Gastrocnemius medialis (tissue), 4 donors: ENCODE measurements around the gene THRB. TPM values are rescaled to one million over a fixed set of nuclear protein-coding genes. Genes with fewer than 3 reads are reported as not detected.

Source experiments
- ATAC-seq, 2 donors: fragments of 150-250 bp; one replicate each; pipeline ENCODE4 v1.9.1; 2016
- DNase-seq, 2 donors: peaks; one replicate each; pipeline ENCODE4 v3.0.0-alpha.2; 2019
- H3K27ac ChIP-seq, 4 donors: fragments of 200-600 bp; sonication (generic); 1 replicate in 1 of 4; 2 replicates in 3 of 4; pipeline ENCODE4 v1.5.1; 2016 to 2018; ENCODE audit warnings: mild to moderate bottlenecking in 2 of 4, moderate library complexity in 1 of 4
- H3K27me3 ChIP-seq, 3 donors: fragments of 200-600 bp; sonication (generic) in 2 of 3; 1 replicate in 1 of 3; 2 replicates in 2 of 3; pipeline versions ENCODE4 v1.5.1 to v1.6.0; 2016 to 2019; ENCODE audit warnings: mild to moderate bottlenecking in 1 of 3, moderate library complexity in 1 of 3
- H3K36me3 ChIP-seq, 2 donors: fragments of 200-600 bp; sonication (generic) in 1 of 2; one replicate each; pipeline ENCODE4 v1.5.1; 2017 to 2018
- H3K4me1 ChIP-seq, 2 donors: fragments of 200-600 bp; sonication (generic) in 1 of 2; one replicate each; pipeline ENCODE4 v1.5.1; 2016 to 2017; ENCODE audit warnings: mild to moderate bottlenecking in 2 of 2
- H3K4me3 ChIP-seq, 4 donors: fragments of 200-600 bp; sonication (generic) in 3 of 4; 1 replicate in 1 of 4; 2 replicates in 3 of 4; pipeline ENCODE4 v1.5.1; 2016 to 2019; ENCODE audit warnings: mild to moderate bottlenecking in 2 of 4
- H3K9me3 ChIP-seq, 3 donors: fragments of 200-600 bp; sonication (generic) in 2 of 3; 1 replicate in 1 of 3; 2 replicates in 2 of 3; pipeline ENCODE4 v1.5.1; 2016 to 2019
- POLR2A ChIP-seq, 2 donors: fragments of 450-650 bp; IDR thresholded peaks; one replicate each; pipeline ENCODE4 v1.6.1; 2017; ENCODE audit warnings: antibody characterized with exemption in 2 of 2, mild to moderate bottlenecking in 2 of 2, moderate library complexity in 2 of 2
- in situ Hi-C, 4 donors: fragments of 200-750 bp; cut with MboI; loops; one replicate each; pipeline versions ENCODE4 v1.15.0 to v1.8.0; 2017; ENCODE audit warnings: low sequenced_read_pairs in 4 of 4
- intact Hi-C: fragments of 100-400 bp; cut with DNase I; formaldehyde crosslinking; loops from one replicate; pipeline ENCODE4 v1.15.1; 2023; ENCODE audit warnings: low total_unique reads
- microRNA counts, 2 donors: library from miRNA; unstranded; fragments of <30 nt; microRNA quantifications; one replicate each; lab custom pipeline; 2016
- microRNA-seq, 2 donors: library from miRNA; unstranded; fragments of <30 nt; microRNA quantifications; one replicate each; pipeline ENCODE4, GENCODE V29; 2016; ENCODE audit warnings: borderline replicate concordance in 2 of 2
- total RNA-seq, 4 donors: library from RNA; depleted of rRNA; stranded (reverse); fragments of >200 nt; gene quantifications; one replicate each; pipeline versions ENCODE4 v1.1.0 to v1.2.3, GENCODE V29; 2016
- TF ChIP-seq, protein P1 (sequence below), 5 experiments: fragments of 450-650 bp in 3 of 5; fragments of 200-600 bp in 2 of 5; sonication (generic) in 2 of 5; IDR thresholded peaks in 4 of 5; conservative IDR thresholded peaks in 1 of 5; 1 replicate in 4 of 5; 2 replicates in 1 of 5; pipeline ENCODE4 v1.5.1; 2016 to 2019; ENCODE audit warnings: antibody characterized with exemption in 5 of 5, mild to moderate bottlenecking in 3 of 5, moderate library complexity in 3 of 5

The THRB gene
- total RNA-seq, 4 donors from 2014 or later: 20.1 to 60.0 (median 25.3) TPM

DNA sequence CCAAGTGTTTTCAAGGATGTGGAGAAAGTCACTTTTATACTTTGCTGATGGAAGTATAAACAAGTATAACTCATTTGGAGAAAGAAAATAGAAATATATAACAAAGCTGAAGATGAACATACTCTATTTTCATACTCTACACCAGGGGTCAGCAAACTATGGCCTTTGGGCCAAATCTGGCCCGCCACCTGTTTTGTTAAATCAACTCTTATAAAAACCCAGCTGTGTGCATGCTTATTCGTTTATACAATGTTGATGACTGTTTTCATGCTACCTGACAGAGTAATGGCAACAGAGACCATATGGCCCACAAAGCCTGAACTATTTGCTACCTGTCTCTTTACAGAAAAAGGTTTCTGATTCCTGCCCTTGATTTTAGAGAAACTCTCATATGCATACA is 425.6 kb downstream of the THRB start:
- H3K27me3 ChIP-seq: no peaks in the 10 kb centered on the region
- no peaks in the 10 kb centered on the region for H3K9me3 ChIP-seq
- no peaks in the 10 kb centered on the region for H3K36me3 ChIP-seq
- in situ Hi-C loops (no loop called here), intact Hi-C loops (loop anchor here (1.0 to 5.0 kb wide), 2 partner anchors 169 to 613 kb away; no protein-coding TSS in a partner anchor)
- no peak for ATAC-seq
- TF ChIP-seq, protein P1, sequence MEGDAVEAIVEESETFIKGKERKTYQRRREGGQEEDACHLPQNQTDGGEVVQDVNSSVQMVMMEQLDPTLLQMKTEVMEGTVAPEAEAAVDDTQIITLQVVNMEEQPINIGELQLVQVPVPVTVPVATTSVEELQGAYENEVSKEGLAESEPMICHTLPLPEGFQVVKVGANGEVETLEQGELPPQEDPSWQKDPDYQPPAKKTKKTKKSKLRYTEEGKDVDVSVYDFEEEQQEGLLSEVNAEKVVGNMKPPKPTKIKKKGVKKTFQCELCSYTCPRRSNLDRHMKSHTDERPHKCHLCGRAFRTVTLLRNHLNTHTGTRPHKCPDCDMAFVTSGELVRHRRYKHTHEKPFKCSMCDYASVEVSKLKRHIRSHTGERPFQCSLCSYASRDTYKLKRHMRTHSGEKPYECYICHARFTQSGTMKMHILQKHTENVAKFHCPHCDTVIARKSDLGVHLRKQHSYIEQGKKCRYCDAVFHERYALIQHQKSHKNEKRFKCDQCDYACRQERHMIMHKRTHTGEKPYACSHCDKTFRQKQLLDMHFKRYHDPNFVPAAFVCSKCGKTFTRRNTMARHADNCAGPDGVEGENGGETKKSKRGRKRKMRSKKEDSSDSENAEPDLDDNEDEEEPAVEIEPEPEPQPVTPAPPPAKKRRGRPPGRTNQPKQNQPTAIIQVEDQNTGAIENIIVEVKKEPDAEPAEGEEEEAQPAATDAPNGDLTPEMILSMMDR (IDR thresholded peaks at IDR 0.05 in 4 of 5, conservative IDR thresholded peaks at IDR 0.05 in 1 of 5): peak in 4 of 5 experiments; percentile 28 to 44 (median 34)
- no peak for TF ChIP-seq POLR2A (IDR thresholded peaks at IDR 0.05)
- H3K4me3 ChIP-seq: no peak overlapping the region
- peak in 1 of 2 donors; percentile 23 for DNase-seq
- peaks cover 4 to 6% of the 10 kb centered on the region in 2 donors for H3K4me1 ChIP-seq
- no peak overlapping the region for H3K27ac ChIP-seq

DNA sequence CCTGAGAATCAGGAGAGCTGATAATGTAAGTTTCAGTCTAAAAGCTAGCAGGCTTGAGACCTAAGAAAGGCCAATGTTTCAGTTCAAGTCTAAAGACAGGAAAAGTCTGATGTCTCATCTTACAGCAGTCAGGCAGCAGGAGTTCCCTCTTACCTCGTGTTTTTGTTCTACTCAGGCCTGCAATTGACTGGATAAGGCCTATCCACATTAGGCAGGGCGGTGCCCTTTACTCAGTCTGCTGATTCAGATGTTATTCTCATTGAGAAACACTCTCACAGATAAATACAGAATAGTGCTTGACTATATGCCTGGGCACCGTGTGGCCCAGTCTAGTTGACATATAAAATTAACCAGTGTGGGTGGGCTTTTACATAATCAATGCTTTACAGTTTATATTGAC is 427.2 kb downstream of the THRB start:
- ATAC-seq: no peak
- intact Hi-C loops (loop anchor here (5.0 kb wide), 1 partner anchor 615 kb away; no protein-coding TSS in a partner anchor), in situ Hi-C loops (no loop called here)
- no peak for DNase-seq
- Histone ChIP-seq H3K27ac (no peak overlapping the region), H3K4me3 (no peak overlapping the region), H3K36me3 (no peaks in the 10 kb centered on the region), H3K27me3 (no peaks in the 10 kb centered on the region), H3K4me1 (peaks cover 4 to 6% of the 10 kb centered on the region in 2 donors), H3K9me3 (no peaks in the 10 kb centered on the region)
- TF ChIP-seq, protein P1 (IDR thresholded peaks at IDR 0.05 in 4 of 5, conservative IDR thresholded peaks at IDR 0.05 in 1 of 5): no peak
- TF ChIP-seq POLR2A (IDR thresholded peaks at IDR 0.05): no peak

MicroRNAs encoded within 50 kb of the gene (microRNA counts, 767-probe panel; counts per million panel counts)
- 356 to 448 counts per million in 2 donors for microRNA hsa-miR-4792 (lab: Ali Mortazavi, UCI)

Small RNA genes lying within 50 kb of the gene (microRNA-seq; reads per million reads assigned to microRNA genes)
- gene MIR4792: 0 reads per million in 2 donors
